Measurements from ENCODE around the gene TNFRSF9.
A peak's percentile ranks its signal among the peaks of the same experiment; 100 is the strongest.

Gene TNFRSF9

DNA sequence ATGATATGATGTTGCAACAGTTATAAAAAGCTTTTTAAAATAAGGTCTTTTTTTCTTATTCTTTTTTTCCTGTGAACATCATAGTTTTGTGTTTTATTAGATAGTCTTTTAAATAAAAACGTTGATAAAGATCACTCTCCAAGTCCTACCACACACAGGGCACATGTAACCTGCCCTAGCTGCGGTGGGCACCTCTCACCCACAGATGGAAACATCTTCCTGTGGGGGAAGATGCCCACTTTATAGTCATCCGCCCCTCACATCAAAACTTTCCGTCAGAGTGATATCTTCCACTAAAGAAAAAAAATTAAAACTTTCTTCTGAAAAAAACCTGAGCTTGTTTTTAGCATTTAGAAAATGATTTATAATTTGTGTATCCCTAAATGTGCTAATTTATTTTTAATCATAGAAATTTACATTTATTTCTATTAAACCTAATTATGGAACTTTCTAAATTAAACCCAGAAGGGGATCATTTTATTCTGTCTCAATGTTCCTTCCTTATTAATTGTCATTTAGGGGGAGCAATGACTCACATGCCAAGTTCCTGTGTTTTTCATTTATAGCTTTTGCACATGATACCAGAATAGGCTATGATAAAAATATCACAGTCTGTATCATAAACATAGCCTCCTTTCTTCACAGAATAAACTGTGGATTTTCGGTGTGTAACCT, 24.7 kb downstream of the TNFRSF9 start:
- no peak for DNase-seq

DNA sequence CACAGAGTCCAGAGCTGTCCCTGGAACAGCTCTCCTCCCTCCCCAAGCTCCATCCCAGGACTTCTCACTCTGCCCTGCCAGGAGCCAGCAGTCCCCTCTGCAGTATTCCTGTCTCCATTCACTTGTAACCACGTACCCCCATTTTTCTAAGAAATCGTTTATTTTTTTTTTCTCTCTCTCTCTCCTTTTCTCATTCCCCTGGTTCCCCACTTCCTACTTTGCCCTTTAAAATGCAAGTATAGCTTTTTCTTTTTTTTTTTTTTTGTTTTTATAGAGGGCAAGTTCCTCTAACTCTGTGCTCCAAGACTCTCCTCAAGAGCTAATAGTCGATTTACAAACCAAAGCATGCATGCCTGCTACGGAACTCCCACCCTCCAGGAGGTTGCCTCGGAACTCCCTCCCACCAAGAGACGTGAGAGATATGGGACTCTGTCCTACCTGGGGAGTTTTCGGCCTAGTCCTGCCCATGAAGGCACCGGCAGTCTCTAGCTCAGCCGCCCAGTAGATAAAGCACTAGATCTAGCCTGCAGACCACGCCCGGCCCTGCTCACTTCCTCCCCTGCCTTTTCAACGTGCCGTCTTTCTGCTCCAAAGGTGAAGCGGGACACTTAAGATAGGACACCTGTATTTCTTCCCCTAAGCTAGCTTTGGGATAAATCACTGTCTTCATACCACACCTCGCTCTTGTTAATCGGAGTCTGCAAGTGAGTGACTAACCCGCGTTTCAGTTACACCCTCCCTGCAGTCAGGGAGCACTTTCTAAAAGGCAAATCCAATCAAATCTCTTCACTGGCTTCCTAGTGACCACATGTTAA, 27.7 kb downstream of the TNFRSF9 start:
- no peak for DNase-seq

DNA sequence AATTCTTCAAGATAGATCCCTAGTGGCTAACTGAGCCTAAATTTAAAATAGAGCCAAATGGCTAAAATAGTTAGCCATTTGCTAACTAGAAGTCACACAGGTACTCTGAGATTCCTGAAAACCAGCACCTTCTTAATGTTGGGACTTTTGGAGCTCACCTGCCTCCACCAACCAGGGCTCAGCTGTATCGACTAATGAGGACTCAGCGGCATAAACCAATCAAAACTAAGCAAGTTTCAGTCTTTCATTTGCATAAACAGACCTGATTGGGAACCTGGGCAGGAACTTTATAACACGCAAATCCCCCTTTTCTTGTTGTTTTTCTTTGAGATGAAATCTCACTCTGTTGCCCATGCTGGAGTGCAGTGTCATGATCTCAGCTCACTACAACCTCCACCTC, 28.5 kb downstream of the TNFRSF9 start:
- DNase-seq = no peak

DNA sequence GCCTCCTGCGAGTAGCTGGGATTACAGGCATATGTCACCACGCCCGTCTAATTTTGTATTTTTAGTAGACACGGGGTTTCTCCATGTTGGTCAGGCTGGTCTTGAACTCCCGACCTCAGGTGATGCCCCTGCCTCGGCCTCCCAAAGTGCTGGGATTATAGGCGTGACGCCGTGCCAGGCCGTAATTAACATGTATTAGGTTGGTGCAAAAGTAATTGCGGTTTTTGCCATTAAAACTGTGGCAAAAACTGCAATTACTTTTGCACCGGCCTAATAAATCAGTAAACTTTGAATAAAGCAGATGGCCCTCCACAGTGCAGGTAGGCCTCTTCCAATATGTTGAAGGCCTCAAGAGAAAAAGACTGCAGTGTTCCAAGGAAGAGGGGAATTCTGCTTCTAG, 35.4 kb downstream of the TNFRSF9 start:
- no peak for DNase-seq

DNA sequence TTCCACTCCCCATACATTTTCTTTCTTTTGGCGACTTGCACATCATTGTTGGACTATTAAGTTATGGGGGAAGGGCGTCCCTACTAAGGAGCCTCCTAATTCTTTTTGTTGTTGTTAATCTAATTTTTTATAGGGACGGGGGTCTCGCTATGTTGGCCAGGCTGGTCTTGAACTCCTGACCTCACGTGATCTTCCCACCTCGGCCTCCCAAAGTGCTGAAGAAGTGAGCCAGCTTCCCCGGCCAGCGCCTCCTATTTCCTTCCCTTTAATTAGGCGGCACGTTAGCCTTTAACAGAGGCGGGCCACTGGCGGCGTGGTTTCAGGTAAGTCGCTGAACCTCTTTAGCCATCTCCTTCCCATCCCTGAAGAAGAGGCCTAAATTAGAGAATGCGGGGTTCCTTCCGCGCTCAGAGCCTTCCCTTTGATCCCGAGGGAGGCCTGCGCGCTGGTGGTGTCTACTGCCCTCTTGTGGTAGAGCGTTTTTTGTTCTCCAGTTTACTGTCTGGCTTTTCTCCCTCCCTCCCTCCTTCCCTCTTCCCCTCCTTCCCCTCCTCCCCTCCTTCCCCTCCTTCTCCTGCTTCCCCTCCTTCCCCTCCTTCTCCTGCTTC, 38.1 kb downstream of the TNFRSF9 start:
- peak; percentile 79 for DNase-seq

DNA sequence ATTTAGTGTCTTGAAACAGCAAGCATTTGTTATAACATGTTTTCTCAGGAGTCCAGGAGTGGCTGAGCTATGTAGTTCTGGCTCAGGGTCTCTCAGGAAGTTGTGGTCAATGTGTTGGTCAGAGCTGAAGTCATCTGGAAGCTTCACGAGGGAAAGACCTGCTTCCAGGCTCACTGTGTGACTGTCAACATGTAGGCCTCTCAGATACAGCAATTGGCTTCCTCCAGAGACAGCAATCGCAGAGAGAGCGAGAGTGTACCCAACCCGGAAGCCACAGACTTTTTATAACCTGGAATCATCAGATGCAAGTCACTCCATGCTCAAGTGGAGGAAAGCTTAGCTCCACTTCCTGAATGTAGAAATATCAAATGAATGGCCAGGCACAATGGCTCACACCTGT, 40.9 kb downstream of the TNFRSF9 start:
- DNase-seq = no peak

DNA sequence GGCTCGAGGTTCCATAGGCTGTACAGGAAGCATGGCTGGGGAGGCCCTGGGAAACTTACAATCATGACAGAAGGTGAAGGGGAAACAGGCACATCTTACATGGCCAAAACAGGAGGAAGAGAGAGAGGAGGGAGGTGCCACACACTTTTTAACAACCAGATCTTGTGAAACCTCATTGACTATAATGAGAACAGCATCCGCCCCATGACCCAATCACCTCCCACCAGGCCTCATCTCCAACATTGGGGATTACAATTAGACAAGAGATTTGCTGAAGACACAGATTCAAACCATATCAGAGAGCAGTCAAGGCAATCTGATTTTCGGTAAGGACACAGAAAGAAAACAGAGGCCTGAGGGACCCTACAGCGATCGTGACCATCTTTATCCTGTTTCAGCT, 41.7 kb downstream of the TNFRSF9 start:
- DNase-seq = no peak

DNA sequence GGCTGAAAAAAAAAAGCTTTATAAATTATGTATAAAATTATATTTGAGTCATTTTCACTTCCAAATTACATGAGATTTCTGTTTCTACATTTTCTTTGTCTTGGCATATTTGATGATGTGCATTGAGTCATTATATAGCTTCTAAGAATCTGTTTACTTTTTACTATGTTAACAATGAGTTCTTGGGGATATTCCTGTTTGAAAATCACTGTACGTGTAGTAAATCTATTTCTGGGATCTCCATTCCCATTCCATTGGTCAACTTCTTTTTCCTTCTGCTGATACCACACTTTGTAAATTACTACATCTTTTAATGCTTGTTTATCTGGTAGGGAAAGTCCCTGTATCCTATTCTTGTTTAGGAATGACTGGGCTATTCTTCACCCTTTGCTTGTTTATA, 43.6 kb downstream of the TNFRSF9 start:
- DNase-seq = no peak

DNA sequence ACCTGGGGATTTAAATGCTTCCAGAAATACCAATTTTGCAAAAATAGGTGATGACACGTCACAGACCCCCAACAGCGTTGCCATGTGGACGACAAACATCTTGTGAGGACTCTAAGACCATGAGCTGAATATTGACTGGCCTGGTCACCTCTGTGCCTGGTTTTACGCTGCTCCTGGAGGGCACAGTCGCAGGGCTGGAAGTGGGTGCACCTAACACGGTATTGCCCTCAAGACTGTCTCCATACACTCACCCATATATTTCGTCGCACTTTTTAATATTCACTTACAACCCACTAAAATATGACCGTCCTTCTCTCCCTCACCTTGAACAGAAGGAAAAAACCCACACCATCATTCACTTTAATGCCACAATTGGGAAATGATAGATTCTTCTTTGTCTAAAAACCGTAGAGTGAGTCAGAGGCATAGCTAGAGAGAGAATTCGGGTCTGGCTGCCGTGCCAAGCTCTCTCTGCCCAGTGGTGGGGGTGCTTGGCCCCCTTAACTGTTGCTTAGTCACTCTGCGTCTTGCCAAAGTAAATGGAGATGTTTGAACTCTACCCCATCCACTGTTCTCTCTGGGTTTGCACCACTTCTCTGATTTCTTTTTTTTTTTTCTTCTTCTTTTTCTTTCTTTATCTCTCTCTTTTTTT, 47.0 kb downstream of the TNFRSF9 start:
- no peak for DNase-seq

DNA sequence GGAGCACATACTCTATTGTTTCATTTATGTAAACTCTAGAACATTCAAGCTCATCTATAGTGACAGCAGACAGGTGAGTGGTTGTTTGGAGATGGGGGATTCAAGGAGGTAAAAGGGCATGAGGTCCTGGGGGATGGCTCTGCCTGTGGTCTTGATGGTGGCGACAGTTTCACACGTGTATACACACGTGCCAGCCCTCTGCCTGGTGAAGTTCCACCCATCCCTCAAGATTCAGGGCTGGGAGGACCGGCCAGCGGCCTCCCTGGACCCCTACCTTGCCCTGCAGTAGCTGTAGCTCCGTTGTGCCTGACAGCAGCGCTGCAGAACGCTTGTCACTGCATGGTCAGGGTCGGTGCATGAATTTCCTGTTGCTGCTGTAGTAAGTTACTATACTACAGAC, 48.8 kb downstream of the TNFRSF9 start:
- DNase-seq = no peak

DNA sequence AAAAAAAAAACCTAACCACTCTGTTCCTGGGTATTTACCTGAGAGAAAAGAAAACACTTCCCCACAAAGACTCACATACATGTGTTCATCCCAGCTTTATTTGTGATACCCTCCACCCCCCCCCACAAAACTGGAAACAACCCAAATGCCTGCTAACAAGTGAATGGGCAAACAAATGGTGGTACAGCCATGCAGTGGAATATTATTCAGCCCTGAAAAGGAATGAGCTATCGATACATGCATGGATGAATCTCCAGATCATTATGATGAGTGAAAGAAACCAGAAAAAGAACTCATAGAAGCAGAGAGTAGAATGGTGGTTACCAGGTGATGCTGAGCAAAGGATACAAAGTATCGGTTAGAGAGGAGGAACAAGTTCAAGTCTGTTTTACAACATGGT, 49.8 kb downstream of the TNFRSF9 start:
- no peak for DNase-seq

DNA sequence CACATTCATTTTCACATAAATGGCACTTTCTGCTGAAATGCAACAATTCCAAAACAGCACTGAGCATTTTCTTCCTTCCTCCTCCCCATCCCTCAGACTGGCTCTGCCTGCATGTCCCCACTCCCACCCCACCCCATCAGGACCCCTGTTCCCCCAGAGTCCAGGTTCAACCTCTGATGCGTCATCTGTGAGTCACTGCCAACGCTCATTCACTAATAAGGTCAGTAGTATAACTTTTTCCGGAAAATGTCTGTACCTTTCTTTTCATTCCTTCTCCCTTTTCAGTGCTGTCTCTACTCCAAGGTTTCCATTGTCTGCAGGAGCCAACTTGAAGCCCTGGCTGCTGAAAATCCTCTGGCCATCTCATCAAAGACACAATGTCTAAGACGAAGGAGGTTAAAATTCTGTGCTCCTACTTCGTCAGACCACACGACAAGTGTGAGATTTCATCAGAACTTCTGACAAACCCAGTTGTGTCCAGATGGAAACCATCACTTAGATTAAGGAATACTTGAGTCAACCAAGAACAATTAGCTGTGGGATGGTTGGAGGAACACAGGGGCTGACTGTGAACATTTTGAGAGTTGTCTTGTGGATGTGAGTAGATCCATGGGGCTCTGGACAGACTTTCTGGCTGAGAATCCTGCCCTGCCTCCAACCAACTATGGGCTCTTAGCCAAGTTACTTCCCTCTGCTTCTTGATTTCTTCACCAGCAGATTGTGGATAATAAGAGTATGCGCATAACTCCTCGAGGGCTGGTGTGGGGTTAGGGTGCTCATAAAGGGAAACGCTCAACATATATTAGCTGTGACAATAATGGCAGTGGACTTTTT, 52.2 kb downstream of the TNFRSF9 start:
- no peak for DNase-seq

DNA sequence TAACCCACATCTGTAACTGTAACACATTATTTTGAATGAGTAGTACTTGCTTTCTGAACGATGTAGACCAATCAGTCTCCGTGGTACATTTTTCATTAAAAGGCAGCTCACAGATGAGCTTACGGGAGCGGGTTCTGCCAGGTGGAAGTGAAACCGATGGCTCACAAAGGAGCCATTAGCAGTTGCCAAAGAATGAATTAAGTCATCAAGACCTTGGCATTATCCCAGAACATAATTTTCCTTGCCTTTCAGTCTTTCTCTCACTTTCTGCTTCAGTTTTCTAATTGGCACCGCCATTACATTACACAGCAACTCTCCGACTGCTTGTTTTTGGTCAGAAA, 54.3 kb downstream of the TNFRSF9 start:
- DNase-seq = peak; percentile 98

DNA sequence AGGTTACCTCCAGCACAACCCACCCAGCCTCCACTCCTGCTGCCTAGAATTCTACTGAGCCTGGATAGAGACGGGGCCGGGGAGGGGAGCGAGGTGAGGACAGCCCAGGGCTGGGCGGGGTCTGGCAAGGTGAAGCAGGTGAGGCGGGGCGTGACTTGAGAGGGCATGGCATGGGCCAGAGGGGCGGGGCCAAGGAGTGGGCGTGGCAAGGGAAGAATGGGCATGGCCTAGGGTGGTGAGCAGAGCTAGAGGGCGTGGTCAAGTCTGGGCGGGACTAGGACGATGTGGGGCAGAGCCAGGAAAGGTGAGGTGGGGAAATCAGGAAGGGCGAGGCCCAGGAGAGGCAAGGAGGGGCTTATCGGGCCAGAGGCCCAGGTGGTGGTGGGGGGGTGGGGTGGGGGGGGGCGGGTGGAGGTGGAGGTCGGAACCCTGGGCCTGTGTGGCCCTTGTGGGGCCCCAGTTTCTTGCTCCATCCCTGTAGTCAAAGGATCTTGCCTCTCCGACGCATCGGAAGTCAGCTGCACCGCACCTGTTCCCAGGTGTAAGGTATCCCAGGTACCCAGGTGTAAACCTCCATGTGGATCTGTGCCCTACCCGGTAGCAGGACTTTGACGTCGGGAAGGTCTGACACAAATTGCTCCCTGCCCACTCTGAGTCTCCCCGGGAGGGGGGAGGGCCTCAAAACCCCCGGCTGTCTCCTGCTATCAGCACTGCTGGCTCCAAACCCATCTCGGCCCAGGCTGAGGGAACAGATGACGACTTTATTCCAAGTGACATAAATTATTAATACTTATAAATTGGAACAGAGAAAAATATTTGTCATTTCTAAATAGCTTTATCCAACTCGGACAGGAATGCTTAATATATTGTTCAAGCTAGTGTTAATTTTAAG, 54.9 kb downstream of the TNFRSF9 start:
- peak; percentile 85 for DNase-seq

DNA sequence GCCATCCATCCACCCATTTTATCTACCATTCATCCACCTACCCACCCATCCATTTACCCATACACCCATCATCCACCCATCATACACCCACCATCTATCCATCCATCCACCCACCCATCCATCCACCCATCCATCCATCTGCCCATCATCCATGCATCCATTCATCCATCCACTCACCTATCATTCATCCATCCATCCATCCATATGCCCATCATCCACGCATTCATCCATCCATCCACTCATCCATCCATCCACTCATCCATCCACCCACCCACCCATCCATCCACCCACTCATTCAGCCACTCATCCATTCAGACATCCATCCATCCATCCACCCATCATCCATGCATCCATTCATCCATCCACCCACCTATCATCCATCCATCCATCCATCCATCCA, 55.9 kb downstream of the TNFRSF9 start:
- DNase-seq = no peak

DNA sequence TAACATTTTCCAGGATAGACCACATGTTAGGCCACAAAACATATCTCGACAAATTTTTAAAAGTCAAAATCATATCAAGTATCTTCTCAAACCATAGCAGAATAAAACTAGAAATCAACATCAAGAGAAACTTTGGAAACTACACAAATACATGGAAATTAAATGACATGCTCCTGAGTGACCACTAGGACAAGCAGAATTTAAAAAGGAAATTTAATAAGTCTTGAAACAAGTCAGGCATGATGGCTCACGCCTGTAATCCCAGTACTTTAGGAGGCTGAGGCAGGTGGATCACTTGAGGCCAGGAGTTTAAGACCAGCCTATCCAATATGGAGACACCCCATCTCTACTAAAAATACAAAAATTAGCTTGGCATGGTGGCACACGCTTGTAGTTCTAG, 61.4 kb downstream of the TNFRSF9 start:
- no peak for DNase-seq

DNA sequence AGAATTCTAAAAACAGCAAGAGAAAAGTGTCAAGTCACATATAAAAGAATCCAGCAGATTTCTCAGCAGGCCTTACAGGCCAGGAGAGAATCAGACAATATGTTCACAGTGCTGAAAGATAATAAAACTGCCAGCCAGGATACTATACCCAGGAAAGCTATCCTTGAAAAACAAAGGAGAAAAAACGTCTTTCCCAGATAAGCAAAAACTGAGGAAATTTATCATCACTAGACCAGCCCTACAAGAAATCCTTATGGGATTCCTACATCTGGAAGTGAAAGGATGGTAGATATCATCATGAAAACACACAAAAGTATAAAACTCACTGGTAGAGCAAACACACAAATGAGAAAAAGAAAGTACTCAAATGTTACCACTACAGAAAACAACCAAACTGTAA, 62.6 kb downstream of the TNFRSF9 start:
- no peak for DNase-seq

DNA sequence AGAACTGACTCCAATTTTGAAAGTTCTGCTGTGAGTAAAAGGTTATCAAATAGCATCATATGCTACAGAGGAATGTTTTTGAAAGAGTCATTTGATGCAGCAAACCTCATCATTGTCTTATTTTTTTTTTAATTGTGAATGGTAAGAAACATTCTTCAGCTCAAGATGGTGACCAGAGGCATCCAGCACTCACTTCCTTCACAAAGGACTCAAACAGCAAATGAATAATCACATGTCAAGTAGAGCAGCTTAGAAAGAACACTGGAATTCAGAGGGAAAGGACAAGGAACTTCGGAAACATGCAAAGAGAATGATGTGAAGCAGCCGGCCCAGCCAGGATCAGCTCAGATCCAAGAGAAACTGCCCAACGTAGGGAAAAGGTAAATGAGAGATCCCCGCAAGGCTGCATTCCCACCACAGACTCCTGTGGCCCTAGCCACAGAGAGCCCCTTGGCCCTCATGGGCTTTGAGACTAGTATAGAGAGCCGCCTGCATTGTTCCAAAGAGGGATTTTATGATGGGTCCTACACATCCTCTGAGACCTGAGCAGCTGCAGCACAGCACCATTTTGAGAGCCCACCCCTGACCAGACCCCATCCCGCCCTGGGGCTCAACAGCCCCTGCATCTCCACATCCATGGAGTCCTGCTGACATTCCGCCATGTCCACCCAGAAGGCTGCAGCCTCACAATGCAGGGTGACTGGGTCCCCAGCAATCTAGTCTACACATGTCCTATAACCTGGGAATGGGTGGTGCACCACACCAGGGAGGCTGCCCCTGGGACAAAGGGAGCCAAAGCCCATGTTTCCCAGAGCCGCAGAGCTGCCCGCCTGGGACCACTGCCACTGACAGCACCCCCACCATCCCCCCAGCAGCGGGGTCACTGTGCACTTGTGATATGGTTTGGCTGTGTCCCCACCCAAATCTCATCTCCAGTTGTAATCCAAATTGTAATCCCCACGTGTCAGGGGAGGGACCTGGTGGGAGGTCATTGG, 66.5 kb downstream of the TNFRSF9 start:
- no peak for DNase-seq

DNA sequence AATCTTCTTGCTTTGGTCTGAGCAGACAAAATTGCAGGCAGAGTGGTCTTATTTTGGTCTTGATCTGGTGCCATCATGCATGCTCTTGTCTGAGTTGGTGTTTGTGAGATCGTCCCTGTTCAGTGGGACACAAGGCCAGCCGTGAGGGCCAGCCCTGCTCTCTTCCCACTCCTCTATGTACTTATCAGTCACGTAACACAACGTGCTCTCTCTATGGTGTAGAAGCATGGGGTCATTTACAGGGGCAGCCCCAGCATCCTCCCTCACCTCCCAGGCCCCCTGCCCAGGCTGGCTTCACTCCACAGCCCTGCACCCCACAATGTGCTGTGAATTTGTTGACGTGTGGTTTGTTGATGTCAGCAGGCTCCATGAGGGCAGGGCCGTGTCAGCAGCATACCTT, 69.5 kb downstream of the TNFRSF9 start:
- no peak for DNase-seq

DNA sequence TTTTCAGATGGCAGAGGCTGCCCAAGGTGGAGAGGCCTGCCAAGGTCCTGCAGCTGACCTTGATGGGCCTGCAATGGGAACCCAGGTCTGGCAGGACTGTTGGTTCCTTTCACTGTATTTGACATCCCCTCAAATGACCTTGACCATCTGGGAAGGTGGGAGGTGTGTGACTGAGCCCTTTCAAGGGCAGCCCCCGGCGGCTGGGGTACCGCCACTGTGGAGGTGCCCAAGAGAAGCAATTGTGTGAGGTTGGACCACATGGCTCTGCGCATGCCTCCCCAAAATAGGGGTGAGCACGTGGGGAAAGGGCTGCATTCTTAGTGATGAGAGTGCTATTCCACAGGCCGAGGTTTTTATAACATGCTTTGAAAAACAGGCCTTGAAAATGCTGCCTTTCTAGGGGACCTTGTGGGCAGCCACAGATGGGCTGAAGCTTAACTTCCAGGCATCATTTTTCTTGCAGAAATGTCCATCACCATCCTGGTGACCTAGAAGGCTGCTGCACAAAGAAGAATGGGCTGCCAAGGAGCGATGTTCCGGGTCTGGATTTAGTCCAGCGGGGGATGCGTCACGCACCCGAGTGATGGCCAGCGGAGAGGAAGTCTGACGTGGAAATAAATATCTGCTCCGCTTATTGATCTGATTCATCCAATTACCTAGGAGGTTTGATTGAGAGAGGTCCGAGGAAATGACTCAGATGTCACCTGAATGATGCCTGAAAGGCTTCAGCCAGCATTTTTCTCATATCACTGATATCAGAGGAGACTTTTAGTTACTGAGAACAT, 71.3 kb downstream of the TNFRSF9 start:
- DNase-seq = no peak

Data from NCI-H1105 treated with DMSO at 0.1 percent for 48 hours (cell line).